NCI-H146 treated with DMSO at 0.1 percent for 48 hours (cell line): ENCODE measurements around the gene TNS1.

ENCODE experiments used
- DNase-seq: peaks from one replicate; lab custom pipeline; 2025; ENCODE audit not compliant: unreplicated experiment; lab: John Stamatoyannopoulos, UW

TNS1 gene

DNA sequence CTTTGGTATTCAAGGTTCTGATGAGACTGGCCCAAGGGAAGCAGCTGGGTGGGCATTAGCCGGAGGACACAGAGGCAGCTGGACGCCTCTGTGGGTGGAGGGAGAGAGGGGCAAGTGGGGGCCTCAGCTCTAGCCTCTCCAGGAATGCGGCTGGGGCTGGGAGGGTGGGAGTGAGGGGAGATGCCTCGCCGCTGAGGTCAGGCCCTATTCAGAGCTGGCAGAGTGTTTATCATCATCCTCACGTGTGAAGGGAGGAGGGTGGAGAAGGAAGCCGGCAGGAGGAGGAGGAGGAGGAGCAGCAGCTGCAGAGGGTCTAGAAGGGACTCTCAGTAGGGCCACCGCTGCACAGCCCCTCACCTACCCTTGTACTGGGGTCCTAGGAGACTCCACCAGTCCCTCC is 43.1 kb downstream of the TNS1 start:
- DNase-seq = no peak

DNA sequence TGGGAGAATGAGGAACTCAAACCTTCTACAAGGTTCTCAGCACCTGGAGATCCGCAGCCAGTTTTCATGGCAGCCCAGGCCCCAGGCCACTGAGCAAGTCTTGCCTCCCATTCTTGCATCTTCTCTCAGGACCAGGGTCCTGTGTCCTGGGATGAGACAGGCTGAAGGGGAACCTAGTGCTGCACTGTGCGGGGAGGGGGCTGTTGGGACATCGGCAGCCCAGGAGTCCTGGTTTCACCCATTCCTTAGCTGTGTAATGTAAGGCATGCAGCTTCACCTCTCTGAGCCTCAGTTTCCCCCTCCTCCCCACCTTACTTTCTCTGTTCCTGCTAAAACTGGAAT is 43.9 kb downstream of the TNS1 start:
- DNase-seq = no peak

DNA sequence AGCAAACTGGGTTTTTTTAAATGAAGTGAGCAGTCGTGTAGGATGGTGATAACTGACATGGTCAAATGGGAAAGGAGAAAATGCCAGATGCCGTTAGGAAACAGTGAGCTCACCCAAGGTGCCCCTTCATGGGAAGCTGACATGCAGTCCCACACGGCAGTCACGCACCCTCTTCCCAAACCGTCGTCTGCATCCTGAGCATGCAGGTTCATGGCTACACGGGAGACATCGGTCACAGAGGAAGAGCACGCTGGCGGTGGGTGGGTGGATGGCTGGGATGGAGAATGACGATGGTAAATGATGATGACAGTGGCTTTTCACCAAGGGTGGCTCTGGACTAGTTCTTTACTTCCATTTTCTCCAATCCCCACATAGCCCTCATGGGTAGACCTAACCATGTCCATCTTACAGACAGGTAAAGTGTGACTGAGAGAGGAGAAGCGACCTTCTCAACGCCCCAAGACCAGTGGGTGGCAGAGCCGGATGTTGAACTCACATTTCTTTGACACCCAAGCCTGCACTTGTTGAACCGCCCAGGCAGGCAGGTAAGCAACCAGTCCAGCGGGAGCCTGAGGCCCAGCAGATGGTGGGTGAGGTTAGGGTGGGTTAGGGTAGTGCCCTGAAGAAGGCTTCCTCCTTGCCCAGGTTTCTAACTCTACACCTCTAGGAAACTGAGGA is 44.5 kb downstream of the TNS1 start:
- no peak for DNase-seq

DNA sequence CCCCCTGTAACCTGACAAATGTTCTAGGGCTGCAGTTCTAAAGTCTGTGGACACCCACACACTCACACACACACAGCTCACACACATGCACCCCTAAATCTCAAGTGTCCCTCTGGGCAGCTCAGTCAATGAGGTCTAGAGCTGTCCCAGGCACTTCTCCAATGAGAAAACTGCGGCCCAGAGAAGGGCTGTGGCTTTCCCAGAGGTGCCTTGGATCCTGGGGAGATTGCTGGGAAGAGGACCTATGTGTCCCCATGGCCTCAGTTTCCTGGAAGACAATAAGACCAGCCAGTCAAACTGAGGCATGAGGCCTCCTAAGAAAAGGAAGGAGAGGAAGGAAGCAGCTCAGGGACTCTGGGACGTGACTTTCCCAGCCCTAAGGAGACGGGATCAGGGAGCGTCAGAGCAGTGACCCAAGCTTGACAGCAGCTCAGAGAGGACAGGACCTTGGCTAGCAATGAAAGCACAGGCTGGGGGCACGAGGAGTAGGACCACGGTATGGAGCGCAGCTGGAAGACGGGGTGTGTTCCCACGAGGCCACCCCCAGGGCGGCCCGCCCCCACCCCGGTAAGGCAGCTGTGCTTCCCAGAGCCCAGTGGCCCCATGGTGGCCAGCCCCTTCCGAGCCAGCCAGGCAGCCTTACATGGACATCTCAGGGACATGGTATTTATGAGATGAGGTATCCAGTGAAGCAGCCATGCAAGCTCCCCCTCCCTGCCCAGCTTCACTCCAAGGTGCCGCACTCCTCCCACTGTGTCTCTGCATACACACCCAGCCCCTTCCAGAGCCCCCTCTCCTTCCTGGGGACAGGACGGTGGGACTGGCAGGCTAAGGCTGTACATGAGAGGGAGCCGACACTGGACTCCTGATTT is 46.0 kb downstream of the TNS1 start:
- no peak for DNase-seq

- DNase-seq = no peak
Measured at GRCh38 chr2:217955881-217956493, 46.8 kb downstream of the TNS1 start.

DNA sequence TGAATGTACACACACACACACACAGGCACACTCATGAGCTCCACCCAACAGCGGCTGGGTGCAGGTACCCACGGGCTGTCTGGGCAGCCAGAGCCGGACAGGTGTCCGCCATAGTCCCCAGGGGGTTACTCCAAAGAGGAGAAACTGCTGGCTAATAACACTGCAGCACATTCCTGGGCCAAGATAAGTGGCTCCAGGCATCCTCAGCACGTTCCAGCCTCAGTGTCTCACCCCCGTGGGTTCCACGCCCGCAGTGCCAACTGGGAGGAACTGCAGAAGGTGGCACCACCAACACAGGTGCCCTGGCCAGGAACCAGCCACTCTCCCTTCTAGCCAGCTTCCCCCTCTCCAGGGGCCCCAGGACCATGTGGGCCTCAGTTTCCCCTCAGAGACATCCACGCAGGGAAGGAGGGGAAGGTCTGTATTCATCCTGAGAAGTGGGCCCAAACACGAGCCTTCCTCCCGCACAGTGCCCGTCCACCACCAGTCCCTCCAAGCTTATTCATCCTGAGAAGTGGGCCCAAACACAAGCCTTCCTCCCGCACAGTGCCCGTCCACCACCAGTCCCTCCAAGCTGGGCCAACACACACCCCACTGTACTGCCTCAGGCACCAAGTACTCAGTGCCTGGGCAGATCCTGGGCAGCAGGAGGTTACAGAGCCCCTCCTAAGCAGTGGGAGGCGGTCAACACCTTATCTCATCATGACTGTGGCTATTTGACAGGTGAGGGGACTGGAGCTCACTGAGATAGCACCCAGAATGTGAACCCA is 47.6 kb downstream of the TNS1 start:
- no peak for DNase-seq

- DNase-seq = no peak
Measured at GRCh38 chr2:217954469-217954868, 48.3 kb downstream of the TNS1 start.

GRCh38 chr2:217954051-217954450 is 48.7 kb downstream of the TNS1 start:
- DNase-seq = no peak

- DNase-seq = no peak
Measured at GRCh38 chr2:217953531-217953932, 49.3 kb downstream of the TNS1 start.

DNA sequence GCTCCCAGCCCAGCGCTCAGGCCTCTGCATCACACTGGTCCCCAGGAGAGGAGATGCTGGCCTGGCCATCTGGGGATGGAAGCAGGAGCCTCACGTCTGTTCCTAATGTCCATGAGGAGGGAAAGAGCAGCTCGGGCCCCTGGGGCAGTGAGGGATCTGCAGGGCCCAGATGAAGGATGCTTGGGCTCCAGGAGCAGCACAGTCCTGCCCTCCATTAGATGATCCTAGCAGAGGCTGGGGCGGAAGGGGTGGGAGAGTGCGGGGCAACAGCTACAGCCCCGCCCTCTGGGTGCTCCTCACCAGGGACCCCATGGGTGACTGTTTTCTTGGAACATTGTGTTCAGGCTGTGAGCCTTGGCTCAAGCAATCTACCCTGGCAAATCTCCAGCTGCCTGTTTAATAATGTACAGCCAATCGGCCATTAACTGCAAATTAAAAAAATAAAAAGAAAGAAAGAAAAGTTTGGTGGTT is 49.7 kb downstream of the TNS1 start:
- DNase-seq = no peak

- DNase-seq = no peak
Measured at GRCh38 chr2:217952409-217952808, 50.4 kb downstream of the TNS1 start.

- no peak for DNase-seq
Measured at GRCh38 chr2:217951521-217952247, 51.1 kb downstream of the TNS1 start.

- no peak for DNase-seq
Measured at GRCh38 chr2:217951091-217951490, 51.7 kb downstream of the TNS1 start.

DNA sequence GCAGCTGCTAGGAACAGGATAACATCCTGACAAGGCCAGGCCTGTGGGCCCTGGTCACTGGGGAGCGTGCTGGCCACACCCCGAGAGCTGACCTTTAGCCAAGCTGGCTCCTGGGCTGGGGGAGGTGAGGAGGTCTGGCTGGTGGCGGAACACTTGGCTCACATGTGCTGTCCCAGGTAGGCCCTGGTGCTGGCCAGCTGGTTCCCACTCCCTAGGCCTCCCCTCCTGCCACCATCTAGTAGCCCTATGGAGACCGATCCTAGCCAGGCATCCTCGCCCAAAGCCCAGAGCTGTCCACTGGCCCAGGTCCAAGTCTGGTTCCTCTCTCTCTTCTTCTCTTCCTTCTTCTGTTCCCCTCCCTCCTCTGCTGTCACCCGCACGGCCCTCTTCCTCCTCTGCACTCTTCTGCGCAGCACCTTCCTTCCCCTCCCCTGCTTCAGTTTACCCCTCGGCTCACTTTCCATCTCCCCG is 52.4 kb downstream of the TNS1 start:
- no peak for DNase-seq

- no peak for DNase-seq
Measured at GRCh38 chr2:217949447-217949846, 53.3 kb downstream of the TNS1 start.

DNA sequence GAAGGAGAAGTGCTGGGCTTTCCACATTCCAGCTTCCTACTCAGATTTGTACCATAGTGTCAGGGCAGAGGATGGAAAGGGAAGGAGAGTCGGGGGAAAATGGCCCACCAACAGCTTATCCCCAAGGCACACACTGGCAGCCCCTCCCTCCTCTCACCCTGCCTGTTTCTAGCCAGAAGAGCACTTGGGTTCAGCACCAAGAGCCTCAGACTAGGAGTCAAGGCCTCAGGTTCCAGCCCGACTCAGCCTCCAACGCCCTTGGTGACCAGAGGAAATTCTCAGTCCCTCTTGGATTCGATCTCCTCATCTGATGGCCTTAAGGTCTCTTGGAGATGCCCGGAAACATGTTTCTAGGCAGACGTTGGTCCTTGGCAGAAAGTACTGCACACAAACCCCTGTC is 53.9 kb downstream of the TNS1 start:
- DNase-seq = no peak

GRCh38 chr2:217948351-217948791 is 54.4 kb downstream of the TNS1 start:
- no peak for DNase-seq

- no peak for DNase-seq
Measured at GRCh38 chr2:217947383-217948350, 55.1 kb downstream of the TNS1 start.

GRCh38 chr2:217946051-217946450 is 56.7 kb downstream of the TNS1 start:
- no peak for DNase-seq
